Middle frontal gyrus (tissue), 1 donor: ENCODE results near the gene TMEM258.

Source experiments
- DNase-seq: peaks from one replicate; pipeline ENCODE4 v3.0.0-alpha.2; 2015; ENCODE audit warnings: low spot score; ENCODE audit errors: extremely low spot score

TMEM258 gene

DNA sequence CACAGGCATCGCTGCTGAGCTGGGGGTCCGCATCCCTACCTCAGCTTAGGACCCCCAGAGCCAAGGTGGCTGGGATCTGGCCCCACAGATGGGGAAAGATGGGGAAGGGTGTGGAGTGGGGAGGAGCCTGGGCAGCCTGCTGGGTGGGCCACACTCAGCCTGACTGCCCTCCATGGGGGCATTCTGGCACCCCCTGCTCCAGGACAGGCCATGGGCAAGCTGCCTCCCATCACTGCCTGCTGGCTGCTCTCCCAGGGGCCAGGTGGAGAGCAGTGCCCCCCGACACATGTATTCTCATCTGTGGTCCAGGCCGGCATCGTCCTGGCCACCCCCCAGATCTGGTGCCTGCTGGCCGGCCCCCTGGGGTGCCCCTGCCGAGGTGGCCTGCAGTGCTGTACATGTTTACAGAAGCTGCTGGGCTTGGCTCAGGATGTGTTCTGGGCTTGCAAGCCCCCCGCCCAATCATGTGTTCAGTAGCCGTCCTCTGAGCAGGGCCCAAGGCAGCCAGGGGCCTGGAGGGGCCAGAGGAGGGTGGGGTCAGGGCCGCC is 47.7 kb downstream of the TMEM258 start:
- no peak for DNase-seq

DNA sequence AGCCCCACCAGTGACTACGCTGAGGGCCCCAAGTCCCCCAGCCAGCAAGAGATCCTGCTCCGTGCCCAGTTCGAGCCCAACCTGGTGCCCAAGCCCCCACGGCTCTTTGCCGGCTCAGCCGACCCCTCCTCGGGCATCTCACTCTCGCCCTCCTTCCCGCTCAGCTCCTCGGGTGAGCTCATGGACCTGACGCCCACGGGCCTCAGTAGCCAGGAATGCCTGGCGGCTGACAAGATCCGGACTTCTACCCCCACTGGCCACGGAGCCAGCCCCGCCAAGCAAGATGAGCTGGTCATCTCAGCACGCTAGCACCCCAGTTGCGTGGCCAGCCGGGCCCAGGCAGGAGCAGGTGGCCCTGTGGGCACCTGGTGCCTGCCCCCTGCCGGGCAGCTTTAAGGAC is 48.2 kb downstream of the TMEM258 start:
- no peak for DNase-seq

DNA sequence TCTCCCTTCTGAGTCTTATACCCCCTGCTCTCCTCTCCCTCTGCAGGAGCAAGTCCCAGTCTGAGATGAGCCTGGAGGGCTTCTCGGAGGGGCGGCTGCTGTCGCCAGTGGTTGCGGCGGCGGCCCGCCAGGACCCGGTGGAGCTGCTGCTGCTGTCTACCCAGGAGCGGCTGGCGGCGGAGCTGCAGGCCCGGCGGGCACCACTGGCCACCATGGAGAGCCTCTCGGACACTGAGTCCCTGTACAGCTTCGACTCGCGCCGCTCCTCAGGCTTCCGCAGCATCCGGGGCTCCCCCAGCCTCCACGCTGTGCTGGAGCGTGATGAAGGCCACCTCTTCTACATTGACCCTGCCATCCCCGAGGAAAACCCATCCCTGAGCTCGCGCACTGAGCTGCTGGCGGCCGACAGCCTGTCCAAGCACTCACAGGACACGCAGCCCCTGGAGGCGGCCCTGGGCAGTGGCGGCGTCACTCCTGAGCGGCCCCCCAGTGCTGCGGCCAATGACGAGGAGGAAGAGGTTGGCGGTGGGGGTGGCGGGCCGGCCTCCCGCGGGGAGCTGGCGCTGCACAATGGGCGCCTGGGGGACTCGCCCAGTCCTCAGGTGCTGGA is 48.8 kb downstream of the TMEM258 start:
- no peak for DNase-seq

DNA sequence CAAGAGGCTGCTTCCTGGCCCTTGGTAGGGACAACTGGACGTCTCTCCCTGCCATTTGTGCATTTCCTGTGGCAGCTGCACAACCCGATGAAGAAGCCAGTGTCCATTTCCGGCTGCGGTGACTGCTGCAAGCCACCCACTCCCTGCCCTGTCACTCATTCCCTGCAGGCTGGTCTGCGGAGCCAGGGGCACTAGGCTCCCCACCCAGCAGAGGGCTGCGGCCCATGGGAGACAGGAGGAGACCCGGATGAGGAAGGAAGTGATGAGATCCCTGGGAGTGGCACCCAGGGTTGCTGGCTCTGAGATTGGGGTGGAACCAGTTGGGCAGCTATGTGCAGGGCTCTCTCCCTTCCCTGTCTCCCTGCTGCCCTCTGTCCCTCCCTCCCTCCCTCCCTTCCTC is 50.0 kb downstream of the TMEM258 start:
- no peak for DNase-seq

DNA sequence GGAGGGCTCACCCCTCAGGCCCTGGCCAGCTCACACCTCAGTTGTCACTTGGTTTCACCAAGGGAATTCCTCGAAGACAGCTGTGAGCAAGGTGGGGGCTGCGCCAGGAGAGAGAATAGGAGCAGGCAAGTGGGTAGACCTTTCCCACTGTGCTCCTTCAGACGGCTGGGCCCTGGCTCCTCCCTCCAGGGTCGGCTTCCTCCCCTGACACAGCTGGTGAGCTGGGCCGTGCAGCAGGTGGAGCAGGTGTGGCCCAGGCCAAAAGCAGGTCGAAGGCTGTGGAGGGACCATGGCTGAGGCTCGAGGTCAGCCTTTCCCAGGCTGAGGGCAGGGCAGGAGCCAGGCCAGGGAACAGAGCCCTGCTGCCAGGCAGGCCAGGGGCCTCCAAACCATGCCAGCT is 52.4 kb downstream of the TMEM258 start:
- DNase-seq, result no peak

DNA sequence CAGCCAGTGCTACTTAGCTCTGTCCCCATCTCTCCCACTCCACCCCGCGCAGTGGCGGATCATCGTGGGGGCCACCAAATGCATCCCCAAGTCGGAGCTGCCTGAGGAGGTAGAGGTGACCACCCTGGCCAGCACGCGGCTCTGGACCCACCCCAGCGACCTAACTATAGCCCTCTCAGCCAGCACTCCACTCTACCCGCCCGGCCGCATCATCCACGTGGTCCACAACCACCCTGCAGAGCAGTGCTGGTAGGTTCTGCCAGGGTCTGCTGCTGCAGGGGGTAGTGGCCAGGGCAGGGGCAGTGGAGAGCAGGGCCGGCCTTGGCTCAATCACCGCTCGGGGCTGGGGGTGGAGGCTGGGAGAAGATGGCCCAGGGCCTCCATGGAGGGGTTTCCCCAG is 53.0 kb downstream of the TMEM258 start:
- DNase-seq, result no peak
